Natural killer cell (primary cell): ENCODE data around the gene TRMO. TPM values are rescaled to one million over a fixed set of nuclear protein-coding genes. Genes with fewer than 3 reads are reported as not detected.
"Not testable (repeated sequence)": the region's sequence is repeated elsewhere in the genome, so short reads cannot be mapped to it uniquely, and the experiment has no call there.

Experiments used
- ATAC-seq, 3 donors: fragments of 150-1000 bp in 2 of 3; fragments of 200-7000 bp in 1 of 3; cut with Tn5 transposase; 1 replicate in 1 of 3; 2 replicates in 2 of 3; pipeline ENCODE4 v1.10.0; 2021; ENCODE audit warnings: mild to moderate bottlenecking in 2 of 3, moderate library complexity in 2 of 3
- DNase-seq, 2 donors: peaks; one replicate each; pipeline versions ENCODE4 v3.0.0 to v3.0.0-alpha.2; 2013 to 2021; ENCODE audit warnings: mixed read lengths in 1 of 2
- H3K27ac ChIP-seq: one replicate; pipeline ENCODE4 v1.5.1; 2013; ENCODE audit warnings: mild to moderate bottlenecking, low read length
- H3K27me3 ChIP-seq: one replicate; pipeline ENCODE4 v1.6.1; 2013; ENCODE audit warnings: low read length; ENCODE audit not compliant: control insufficient read depth, insufficient read depth
- H3K36me3 ChIP-seq: one replicate; pipeline ENCODE4 v1.6.1; 2013; ENCODE audit warnings: low read length; ENCODE audit not compliant: control insufficient read depth, insufficient read depth
- H3K4me1 ChIP-seq: one replicate; pipeline ENCODE4 v1.6.1; 2013; ENCODE audit warnings: low read length; ENCODE audit not compliant: control insufficient read depth, insufficient read depth
- H3K4me3 ChIP-seq: one replicate; pipeline ENCODE4 v1.5.1; 2013; ENCODE audit warnings: low read length
- H3K9me3 ChIP-seq: one replicate; pipeline ENCODE4 v1.6.1; 2013; ENCODE audit warnings: low read length; ENCODE audit not compliant: control insufficient read depth, insufficient read depth
- H3K27ac Mint-ChIP-seq, 2 donors: one replicate each; pipeline ENCODE4 v1.8.0; 2022; ENCODE audit warnings: mild to moderate bottlenecking in 2 of 2, mixed read lengths in 2 of 2, moderate library complexity in 1 of 2
- H3K27me3 Mint-ChIP-seq, 2 donors: one replicate each; pipeline ENCODE4 v1.8.0; 2022; ENCODE audit warnings: low read depth in 2 of 2, mixed read lengths in 2 of 2
- H3K36me3 Mint-ChIP-seq: one replicate; pipeline ENCODE4 v1.8.0; 2022; ENCODE audit warnings: mixed read lengths
- H3K4me1 Mint-ChIP-seq, 2 donors: one replicate each; pipeline ENCODE4 v1.8.0; 2022; ENCODE audit warnings: mixed read lengths in 2 of 2
- H3K4me3 Mint-ChIP-seq: one replicate; pipeline ENCODE4 v1.8.0; 2022; ENCODE audit warnings: mild to moderate bottlenecking, moderate library complexity, mixed read lengths
- H3K9me3 Mint-ChIP-seq, 2 donors: one replicate each; pipeline ENCODE4 v1.8.0; 2022; ENCODE audit warnings: mixed read lengths in 2 of 2
- WGBS: methylation state at CpG from one replicate; pipeline ENCODE4 v1.1.7; 2013; ENCODE audit warnings: missing lambda C conversion rate; ENCODE audit not compliant: insufficient coverage; 5-methylcytosine and 5-hydroxymethylcytosine counted together
- intact Hi-C: fragments of 100-400 bp; cut with micrococcal nuclease; formaldehyde crosslinking; loops from one replicate; pipeline ENCODE4 v1.14.2; 2022
- total RNA-seq, 4 donors: library from RNA; stranded (reverse); fragments of 120-200 nt in 1 of 4; gene quantifications; one replicate each; pipeline versions ENCODE4 v1.2.3 to v1.2.4, GENCODE V29; 2013 to 2022
- TF ChIP-seq, protein P1 (sequence below): fragments of 200-600 bp; IDR thresholded peaks from one replicate; pipeline ENCODE4 v1.8.0; 2022; ENCODE audit warnings: antibody characterized with exemption

TRMO gene
- total RNA-seq, 3 donors from 2014 or later (not counting 1 experiment from before 2014, with no cell fraction given) = 26.6 to 35.1 (median 31.2) TPM

DNA sequence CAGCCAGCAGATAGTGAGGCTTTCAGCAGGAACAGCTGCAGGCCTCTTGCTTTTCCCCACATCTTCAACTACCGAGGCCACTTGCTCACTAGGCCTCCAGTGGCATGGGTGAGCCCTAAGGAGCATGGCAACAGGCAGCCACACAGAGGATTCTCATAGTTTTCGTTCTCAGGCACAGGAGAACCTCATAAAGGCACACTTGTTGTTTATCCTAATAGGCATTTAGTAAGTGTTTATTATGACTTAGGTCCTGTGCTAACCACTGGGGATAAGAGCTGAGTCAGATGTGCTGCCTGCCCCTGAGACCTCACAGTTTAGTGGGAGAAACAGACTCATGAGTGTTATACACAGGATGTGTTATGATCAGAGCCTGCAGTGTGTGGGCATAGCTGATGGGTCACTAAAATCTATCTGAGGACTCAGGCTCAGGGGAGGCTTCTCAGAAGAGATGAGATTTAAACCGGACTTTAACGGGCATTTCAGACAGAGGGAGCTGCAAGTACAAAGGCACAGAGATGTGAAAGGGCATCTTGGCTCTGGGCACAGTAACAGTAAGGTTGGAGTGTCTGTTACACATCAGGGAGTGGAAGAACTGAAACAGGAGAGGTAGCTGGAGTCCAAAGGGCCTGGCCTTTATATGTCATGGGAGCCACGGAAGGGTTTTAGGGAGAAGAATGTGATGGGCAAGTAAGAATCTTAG lies 36.7 kb upstream of the TRMO start:
- no peaks in the 10 kb centered on the region for H3K4me1 ChIP-seq
- intact Hi-C loops = no loop called here
- Mint-ChIP-seq H3K36me3 (no peaks in the 10 kb centered on the region), H3K9me3 (no peaks in the 10 kb centered on the region), H3K27ac (no peak overlapping the region), H3K4me3 (no peak overlapping the region), H3K27me3 (peaks cover 2% of the 10 kb centered on the region in 2 donors), H3K4me1 (no peaks in the 10 kb centered on the region)
- H3K36me3 ChIP-seq = no peaks in the 10 kb centered on the region
- H3K9me3 ChIP-seq = no peaks in the 10 kb centered on the region
- DNase-seq (no peak), ATAC-seq (peak in 1 of 3 donors; percentile 18)
- H3K27me3 ChIP-seq = no peaks in the 10 kb centered on the region
- H3K27ac ChIP-seq = no peak overlapping the region
- TF ChIP-seq, protein P1, sequence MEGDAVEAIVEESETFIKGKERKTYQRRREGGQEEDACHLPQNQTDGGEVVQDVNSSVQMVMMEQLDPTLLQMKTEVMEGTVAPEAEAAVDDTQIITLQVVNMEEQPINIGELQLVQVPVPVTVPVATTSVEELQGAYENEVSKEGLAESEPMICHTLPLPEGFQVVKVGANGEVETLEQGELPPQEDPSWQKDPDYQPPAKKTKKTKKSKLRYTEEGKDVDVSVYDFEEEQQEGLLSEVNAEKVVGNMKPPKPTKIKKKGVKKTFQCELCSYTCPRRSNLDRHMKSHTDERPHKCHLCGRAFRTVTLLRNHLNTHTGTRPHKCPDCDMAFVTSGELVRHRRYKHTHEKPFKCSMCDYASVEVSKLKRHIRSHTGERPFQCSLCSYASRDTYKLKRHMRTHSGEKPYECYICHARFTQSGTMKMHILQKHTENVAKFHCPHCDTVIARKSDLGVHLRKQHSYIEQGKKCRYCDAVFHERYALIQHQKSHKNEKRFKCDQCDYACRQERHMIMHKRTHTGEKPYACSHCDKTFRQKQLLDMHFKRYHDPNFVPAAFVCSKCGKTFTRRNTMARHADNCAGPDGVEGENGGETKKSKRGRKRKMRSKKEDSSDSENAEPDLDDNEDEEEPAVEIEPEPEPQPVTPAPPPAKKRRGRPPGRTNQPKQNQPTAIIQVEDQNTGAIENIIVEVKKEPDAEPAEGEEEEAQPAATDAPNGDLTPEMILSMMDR = no peak
- H3K4me3 ChIP-seq = no peak overlapping the region
- 81% methylated on average over 5 of the region's 5 CpGs for WGBS

DNA sequence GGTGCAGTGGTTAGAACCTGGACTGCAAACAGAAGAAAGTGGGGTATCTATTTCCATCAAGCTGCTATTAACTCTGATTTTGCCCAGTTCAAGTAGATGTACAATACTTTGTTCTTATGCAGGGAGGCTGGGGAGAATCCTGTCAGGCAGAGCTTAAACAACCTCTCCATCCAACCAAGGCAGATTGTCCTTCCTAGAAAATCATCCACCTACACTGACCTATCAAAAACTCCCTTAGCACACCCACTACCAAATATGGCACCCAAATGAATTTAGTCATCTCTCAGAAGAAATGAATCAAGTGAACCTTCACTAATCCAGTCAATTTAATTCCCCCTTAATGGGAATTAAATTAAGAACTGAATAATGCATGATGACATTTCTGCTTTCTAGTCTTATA lies 34.0 kb upstream of the TRMO start:
- Mint-ChIP-seq H3K27me3 (no peaks in the 10 kb centered on the region), H3K27ac (no peak overlapping the region), H3K4me1 (no peaks in the 10 kb centered on the region), H3K36me3 (no peaks in the 10 kb centered on the region), H3K4me3 (no peak overlapping the region), H3K9me3 (no peaks in the 10 kb centered on the region)
- ATAC-seq (no peak), DNase-seq (no peak)
- no peaks in the 10 kb centered on the region for H3K9me3 ChIP-seq
- H3K4me1 ChIP-seq = no peaks in the 10 kb centered on the region
- TF ChIP-seq, protein P1 = no peak
- no peaks in the 10 kb centered on the region for H3K36me3 ChIP-seq
- H3K27ac ChIP-seq = no peak overlapping the region
- no peak overlapping the region for H3K4me3 ChIP-seq
- intact Hi-C loops = no loop called here
- no peaks in the 10 kb centered on the region for H3K27me3 ChIP-seq

DNA sequence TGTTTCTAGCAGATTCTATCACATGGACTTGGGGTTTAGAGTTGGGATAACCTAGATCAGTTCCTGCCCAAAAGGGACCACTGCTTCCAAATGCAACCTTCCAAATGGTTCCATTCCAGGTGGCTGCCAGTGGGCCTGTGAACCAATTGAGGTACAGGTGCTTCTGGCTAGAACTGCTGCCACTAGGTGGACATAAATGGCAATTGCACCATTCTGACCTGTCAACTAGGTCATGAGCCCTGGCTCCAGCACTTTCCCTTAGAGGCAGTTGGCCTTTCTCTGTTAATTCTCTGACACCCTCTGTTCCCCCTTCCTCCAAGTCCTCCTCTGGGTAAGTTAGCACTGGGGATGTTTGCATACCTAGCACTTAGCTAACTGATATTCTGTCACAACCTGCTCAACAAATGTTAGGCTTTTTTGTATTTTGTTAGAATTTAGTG lies 32.3 kb upstream of the TRMO start:
- Histone ChIP-seq H3K27me3 (no peaks in the 10 kb centered on the region), H3K36me3 (no peaks in the 10 kb centered on the region), H3K4me3 (no peak overlapping the region), H3K27ac (no peak overlapping the region), H3K9me3 (no peaks in the 10 kb centered on the region), H3K4me1 (no peaks in the 10 kb centered on the region)
- intact Hi-C loops = loop anchor here (1.0 kb wide), 1 partner anchor 31 kb away; no protein-coding TSS in a partner anchor
- Mint-ChIP-seq H3K4me3 (no peak overlapping the region), H3K9me3 (no peaks in the 10 kb centered on the region), H3K4me1 (no peaks in the 10 kb centered on the region), H3K27ac (no peak overlapping the region), H3K27me3 (peaks cover 9% of the 10 kb centered on the region in 2 donors), H3K36me3 (no peaks in the 10 kb centered on the region)
- DNase-seq = peak in 1 of 2 donors; percentile 83
- peak; percentile 65 to 91 (median 89) for ATAC-seq
- TF ChIP-seq, protein P1 = peak; percentile 47

DNA sequence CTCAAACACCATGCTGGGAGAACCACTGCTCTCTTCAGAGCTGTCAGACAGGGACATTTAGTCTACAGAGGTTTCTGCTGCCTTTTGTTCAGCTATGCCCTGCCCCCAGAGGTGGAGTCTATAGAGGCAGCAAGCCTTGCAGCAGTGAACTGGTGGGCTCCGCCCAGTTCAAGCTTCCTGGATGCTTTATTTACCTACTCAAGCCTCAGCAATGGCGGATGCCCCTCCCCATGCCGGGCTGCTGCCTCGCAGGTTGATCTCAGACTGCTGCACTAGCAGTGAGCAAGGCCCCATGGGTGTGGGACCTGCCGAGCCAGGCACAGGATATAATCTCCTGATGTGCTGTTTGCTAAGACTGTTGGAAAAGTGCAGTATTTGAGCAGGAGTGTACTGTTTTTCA lies 28.6 kb upstream of the TRMO start:
- H3K36me3 Mint-ChIP-seq = not testable (repeated sequence)
- DNase-seq = peak in 1 of 2 donors; percentile 28
- WGBS = 86% methylated on average over 5 of the region's 5 CpGs

DNA sequence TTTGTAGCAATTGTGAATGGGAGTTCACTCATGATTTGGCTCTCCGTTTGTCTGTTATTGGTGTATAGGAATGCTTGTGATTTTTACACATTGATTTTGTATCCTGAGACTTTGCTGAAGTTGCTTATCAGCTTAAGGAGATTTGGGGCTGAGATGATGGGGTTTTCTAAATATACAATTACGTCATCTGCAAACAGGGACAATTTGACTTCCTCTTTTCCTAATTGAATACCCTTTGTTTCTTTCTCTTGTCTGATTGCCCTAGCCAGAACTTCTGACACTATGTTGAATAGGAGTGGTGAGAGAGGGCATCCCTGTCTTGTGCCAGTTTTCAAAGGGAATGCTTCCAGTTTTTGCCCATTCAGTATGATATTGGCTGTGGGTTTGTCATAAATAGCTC lies 24.8 kb upstream of the TRMO start:
- H3K27ac ChIP-seq, H3K36me3 ChIP-seq, DNase-seq, intact Hi-C loops, H3K4me1 Mint-ChIP-seq, ATAC-seq, H3K9me3 ChIP-seq, H3K27me3 ChIP-seq, H3K4me1 ChIP-seq, H3K27ac Mint-ChIP-seq, H3K9me3 Mint-ChIP-seq, H3K4me3 ChIP-seq, H3K36me3 Mint-ChIP-seq, H3K4me3 Mint-ChIP-seq: not testable (repeated sequence)
- H3K27me3 Mint-ChIP-seq = peaks cover 17 to 18% of the 10 kb centered on the region in 2 donors
- WGBS = no CpG with 5 or more reads among the region's 2 CpGs

More for the DNA sequence above, 28.6 kb upstream of the TRMO start:
- H3K4me3 ChIP-seq, H3K27ac ChIP-seq, H3K4me1 ChIP-seq, ATAC-seq, intact Hi-C loops, H3K36me3 ChIP-seq, H3K27ac Mint-ChIP-seq, H3K27me3 ChIP-seq, H3K4me1 Mint-ChIP-seq, H3K4me3 Mint-ChIP-seq, H3K9me3 ChIP-seq, H3K9me3 Mint-ChIP-seq: not testable (repeated sequence)
- H3K27me3 Mint-ChIP-seq = peaks cover 17 to 18% of the 10 kb centered on the region in 2 donors

DNA sequence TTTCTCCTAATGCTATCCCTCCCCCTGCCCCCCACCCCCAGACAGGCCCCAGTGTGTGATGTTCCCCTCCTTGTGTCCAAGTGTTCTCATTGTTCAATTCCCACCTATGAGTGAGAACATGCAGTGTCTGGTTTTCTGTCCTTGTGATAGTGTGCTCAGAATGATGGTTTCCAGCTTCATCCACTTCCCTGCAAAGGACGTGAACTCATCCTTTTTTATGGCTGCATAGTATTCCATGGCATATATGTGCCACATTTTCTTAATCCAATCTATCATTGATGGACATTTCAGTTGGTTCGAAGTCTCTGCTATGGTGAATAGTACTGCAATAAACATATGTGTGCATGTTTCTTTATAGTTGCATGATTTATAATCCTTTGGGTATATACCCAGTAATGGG lies 23.2 kb upstream of the TRMO start:
- H3K27ac ChIP-seq, H3K4me1 ChIP-seq, ATAC-seq, H3K4me3 Mint-ChIP-seq, H3K27ac Mint-ChIP-seq, H3K9me3 Mint-ChIP-seq, H3K4me1 Mint-ChIP-seq, H3K36me3 Mint-ChIP-seq, H3K36me3 ChIP-seq, H3K27me3 ChIP-seq, H3K9me3 ChIP-seq, H3K4me3 ChIP-seq, DNase-seq, intact Hi-C loops: not testable (repeated sequence)
- WGBS = 97% methylated on average over 2 of the region's 2 CpGs
- H3K27me3 Mint-ChIP-seq = peaks cover 17 to 18% of the 10 kb centered on the region in 2 donors
